Hepatocyte (in vitro differentiated cells): ENCODE results near the gene RIPPLY2. TPM values are rescaled to one million over a fixed set of nuclear protein-coding genes. Genes with fewer than 3 reads are reported as not detected.

Source experiments
- DNase-seq: peaks from one replicate; pipeline ENCODE4 v3.0.0-alpha.2; 2016; ENCODE audit warnings: low spot score
- H2AFZ ChIP-seq: fragments of 200-600 bp; sonication (generic); 2 replicates; pipeline ENCODE4 v1.6.0; 2016; ENCODE audit warnings: antibody characterized with exemption, mild to moderate bottlenecking
- H3K27ac ChIP-seq: fragments of 200-600 bp; sonication (generic); 2 replicates; pipeline ENCODE4 v1.5.1; 2016; ENCODE audit warnings: mild to moderate bottlenecking
- H3K27me3 ChIP-seq: fragments of 200-600 bp; sonication (generic); 2 replicates; pipeline ENCODE4 v1.6.1; 2016
- H3K36me3 ChIP-seq: fragments of 200-600 bp; sonication (generic); replicated peaks from 2 replicates; pipeline ENCODE4 v1.5.1; 2016; ENCODE audit warnings: low read depth; ENCODE audit not compliant: insufficient read depth
- H3K4me1 ChIP-seq: fragments of 200-600 bp; sonication (generic); 2 replicates; pipeline ENCODE4 v1.5.1; 2016; ENCODE audit warnings: mild to moderate bottlenecking, moderate library complexity; ENCODE audit not compliant: insufficient read depth
- H3K4me2 ChIP-seq: fragments of 200-600 bp; sonication (generic); 2 replicates; pipeline ENCODE4 v1.6.0; 2016
- H3K4me3 ChIP-seq: fragments of 200-600 bp; sonication (generic); 2 replicates; pipeline ENCODE4 v1.5.1; 2016; ENCODE audit warnings: mild to moderate bottlenecking
- H3K79me2 ChIP-seq: fragments of 200-600 bp; sonication (generic); 2 replicates; pipeline ENCODE4 v1.6.0; 2017; ENCODE audit warnings: mild to moderate bottlenecking
- H3K9me2 ChIP-seq: fragments of 200-600 bp; sonication (generic); replicated peaks from 2 replicates; pipeline ENCODE4 v1.6.0; 2017; ENCODE audit warnings: mild to moderate bottlenecking; ENCODE audit not compliant: insufficient read depth
- H3K9me3 ChIP-seq: fragments of 200-600 bp; sonication (generic); 2 replicates; pipeline ENCODE4 v1.5.1; 2016; ENCODE audit warnings: low read depth, mild to moderate bottlenecking
- H4K20me1 ChIP-seq: fragments of 200-600 bp; sonication (generic); 2 replicates; pipeline ENCODE4 v1.6.0; 2016; ENCODE audit warnings: mild to moderate bottlenecking; ENCODE audit not compliant: insufficient read depth, poor library complexity, severe bottlenecking
- EZH2 ChIP-seq: fragments of 200-600 bp; sonication (generic); IDR thresholded peaks from 2 replicates; pipeline ENCODE4 v1.6.1; 2016; ENCODE audit warnings: antibody characterized with exemption, mild to moderate bottlenecking, borderline replicate concordance
- EZH2phosphoT487 ChIP-seq: fragments of 200-600 bp; sonication (generic); IDR thresholded peaks from one replicate; pipeline ENCODE4 v1.6.1; 2018; ENCODE audit warnings: antibody characterized with exemption, mild to moderate bottlenecking, low read depth, moderate library complexity; ENCODE audit not compliant: unreplicated experiment, severe bottlenecking
- WGBS: methylation state at CpG from one replicate; pipeline ENCODE4 v1.1.6; 2016; ENCODE audit warnings: low lambda C conversion rate; ENCODE audit errors: missing lambda C conversion rate; 5-methylcytosine and 5-hydroxymethylcytosine counted together
- polyA plus RNA-seq: library from polyadenylated mRNA; unstranded; fragments of >200 nt; fragmentation: Nextera tagmentation; extraction: Ambion mirVana; gene quantifications from 2 replicates; pipeline ENCODE4 v1.2.1, GENCODE V29; 2016
- total RNA-seq: library from RNA; depleted of rRNA; stranded (reverse); fragments of >200 nt; gene quantifications from 2 replicates; pipeline ENCODE4 v1.2.3, GENCODE V29; 2014
- TF ChIP-seq, protein P1 (sequence below): fragments of 200-600 bp; sonication (generic); IDR thresholded peaks from 2 replicates; pipeline ENCODE4 v1.5.1; 2016; ENCODE audit warnings: antibody characterized with exemption, mild to moderate bottlenecking; ENCODE audit not compliant: poor library complexity

The RIPPLY2 gene
- total and polyA plus RNA-seq, 2 experiments from 2014 or later = not detected

DNA sequence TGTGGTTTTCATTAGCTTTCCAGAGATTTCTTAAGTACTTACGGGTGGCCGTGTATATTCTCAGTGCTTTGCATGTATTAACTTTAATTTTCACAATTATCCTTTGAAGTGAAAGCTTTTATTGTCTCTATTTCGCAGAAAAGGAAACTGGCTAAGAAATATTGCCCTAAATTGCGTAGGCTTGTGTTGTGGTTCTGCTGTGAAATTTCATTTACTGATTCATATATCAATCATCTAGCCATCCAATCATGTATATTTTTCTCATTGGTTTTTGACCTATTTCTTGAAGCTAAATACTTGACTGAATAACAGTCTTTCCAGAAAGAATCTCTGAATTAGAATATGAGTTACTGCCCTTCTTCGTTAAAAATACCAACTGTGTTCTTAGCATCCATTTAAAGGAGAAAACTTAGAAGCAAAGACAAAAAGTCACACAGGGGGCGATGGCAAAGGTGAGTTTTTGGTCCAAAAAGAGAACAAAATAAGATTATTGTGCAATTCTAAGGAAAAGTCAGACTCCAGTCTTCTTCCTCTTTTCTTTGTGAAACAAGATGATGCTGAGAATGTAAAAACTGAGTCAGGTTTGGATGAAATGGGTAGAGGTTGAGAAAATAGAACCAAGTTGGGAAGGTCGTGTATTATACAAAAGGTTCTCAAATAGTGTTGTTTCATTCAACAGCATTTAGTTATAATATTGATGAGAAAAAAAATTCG lies 7.8 kb downstream of the RIPPLY2 start:
- Histone ChIP-seq H3K27ac (no peak overlapping the region), H3K4me2 (peak overlapping the region; percentile 84), H3K9me3 (no peaks in the 10 kb centered on the region), H2AFZ (no peak overlapping the region), H3K36me3 (no peaks in the 10 kb centered on the region), H3K4me3 (peak overlapping the region; percentile 76), H3K27me3 (peaks cover 5% of the 10 kb centered on the region), H3K4me1 (peaks cover 4% of the 10 kb centered on the region), H4K20me1 (no peaks in the 10 kb centered on the region), H3K9me2 (no peaks in the 10 kb centered on the region), H3K79me2 (peaks cover 42% of the 10 kb centered on the region)
- no peak for TF ChIP-seq EZH2
- DNase-seq = no peak
- 81% methylated on average over 8 of the region's 8 CpGs for WGBS

DNA sequence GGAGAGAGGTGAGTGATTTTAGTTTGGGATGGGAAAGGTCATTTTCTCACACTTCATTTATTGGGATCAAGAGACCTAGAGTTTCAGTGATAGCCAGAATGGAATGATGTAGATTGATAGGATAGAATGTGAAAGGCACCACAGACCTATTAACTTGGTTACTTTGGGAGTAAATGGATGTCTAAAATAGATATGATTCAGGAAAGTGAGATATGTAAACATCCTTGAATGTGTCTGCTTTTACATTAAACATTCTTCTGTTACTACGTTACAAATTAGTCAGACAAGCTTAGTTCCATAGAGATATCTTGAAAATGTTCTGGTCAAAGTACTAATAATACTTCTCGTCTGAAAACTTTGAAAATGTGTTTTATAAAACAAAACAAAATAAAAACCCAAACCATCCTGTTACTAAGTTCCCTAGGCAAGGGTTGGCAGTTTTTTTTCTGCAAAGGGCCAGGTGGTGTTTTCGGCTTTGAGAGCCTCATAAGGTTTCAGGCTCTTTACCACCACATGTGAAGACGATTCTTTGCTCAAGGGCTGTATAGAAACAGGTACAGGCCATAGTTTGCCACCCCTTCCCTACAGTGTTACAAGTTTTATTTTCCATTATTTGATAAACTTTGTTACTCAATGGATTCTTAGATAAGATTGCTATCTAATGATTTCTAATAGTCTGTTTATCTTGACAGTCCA lies 9.8 kb downstream of the RIPPLY2 start:
- Histone ChIP-seq H3K79me2 (peaks cover 42% of the 10 kb centered on the region), H3K9me3 (no peaks in the 10 kb centered on the region), H3K4me1 (peaks cover 4% of the 10 kb centered on the region), H3K36me3 (no peaks in the 10 kb centered on the region), H3K27ac (no peak overlapping the region), H2AFZ (no peak overlapping the region), H3K27me3 (no peaks in the 10 kb centered on the region), H4K20me1 (no peaks in the 10 kb centered on the region), H3K4me3 (no peak overlapping the region), H3K9me2 (no peaks in the 10 kb centered on the region), H3K4me2 (no peak overlapping the region)
- 66% methylated on average over 4 of the region's 4 CpGs for WGBS
- no peak for DNase-seq
- TF ChIP-seq EZH2 (no peak), EZH2phosphoT487 (no peak)
- TF ChIP-seq, protein P1, sequence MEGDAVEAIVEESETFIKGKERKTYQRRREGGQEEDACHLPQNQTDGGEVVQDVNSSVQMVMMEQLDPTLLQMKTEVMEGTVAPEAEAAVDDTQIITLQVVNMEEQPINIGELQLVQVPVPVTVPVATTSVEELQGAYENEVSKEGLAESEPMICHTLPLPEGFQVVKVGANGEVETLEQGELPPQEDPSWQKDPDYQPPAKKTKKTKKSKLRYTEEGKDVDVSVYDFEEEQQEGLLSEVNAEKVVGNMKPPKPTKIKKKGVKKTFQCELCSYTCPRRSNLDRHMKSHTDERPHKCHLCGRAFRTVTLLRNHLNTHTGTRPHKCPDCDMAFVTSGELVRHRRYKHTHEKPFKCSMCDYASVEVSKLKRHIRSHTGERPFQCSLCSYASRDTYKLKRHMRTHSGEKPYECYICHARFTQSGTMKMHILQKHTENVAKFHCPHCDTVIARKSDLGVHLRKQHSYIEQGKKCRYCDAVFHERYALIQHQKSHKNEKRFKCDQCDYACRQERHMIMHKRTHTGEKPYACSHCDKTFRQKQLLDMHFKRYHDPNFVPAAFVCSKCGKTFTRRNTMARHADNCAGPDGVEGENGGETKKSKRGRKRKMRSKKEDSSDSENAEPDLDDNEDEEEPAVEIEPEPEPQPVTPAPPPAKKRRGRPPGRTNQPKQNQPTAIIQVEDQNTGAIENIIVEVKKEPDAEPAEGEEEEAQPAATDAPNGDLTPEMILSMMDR = no peak

DNA sequence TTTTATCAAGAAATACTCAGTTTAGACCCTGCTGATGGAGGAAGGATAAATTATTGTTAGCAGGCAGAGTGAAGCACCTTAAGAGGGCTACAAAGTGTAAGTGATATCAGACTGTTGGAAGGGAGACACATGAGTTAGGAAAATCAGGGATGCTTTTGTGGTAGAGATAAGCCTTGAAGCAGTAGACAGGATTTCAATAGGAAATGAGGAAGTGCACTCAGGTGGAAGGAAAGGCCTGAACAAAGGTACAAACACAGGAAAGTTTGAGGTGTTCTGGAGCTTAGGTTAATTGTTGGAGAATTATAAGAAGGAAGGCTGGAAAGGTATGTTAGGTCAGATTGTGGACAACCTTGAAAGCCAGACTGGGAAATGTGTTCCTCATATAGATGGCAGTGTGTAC lies 13.9 kb downstream of the RIPPLY2 start:
- Histone ChIP-seq H3K79me2 (peaks cover 19% of the 10 kb centered on the region), H4K20me1 (no peaks in the 10 kb centered on the region), H3K27ac (no peak overlapping the region), H3K4me2 (no peak overlapping the region), H3K4me3 (no peak overlapping the region), H3K9me2 (no peaks in the 10 kb centered on the region), H3K27me3 (no peaks in the 10 kb centered on the region), H3K9me3 (no peaks in the 10 kb centered on the region), H3K36me3 (no peaks in the 10 kb centered on the region), H3K4me1 (no peaks in the 10 kb centered on the region), H2AFZ (no peak overlapping the region)
- DNase-seq = no peak
- TF ChIP-seq EZH2 (no peak), EZH2phosphoT487 (no peak)
- TF ChIP-seq, protein P1 = no peak

DNA sequence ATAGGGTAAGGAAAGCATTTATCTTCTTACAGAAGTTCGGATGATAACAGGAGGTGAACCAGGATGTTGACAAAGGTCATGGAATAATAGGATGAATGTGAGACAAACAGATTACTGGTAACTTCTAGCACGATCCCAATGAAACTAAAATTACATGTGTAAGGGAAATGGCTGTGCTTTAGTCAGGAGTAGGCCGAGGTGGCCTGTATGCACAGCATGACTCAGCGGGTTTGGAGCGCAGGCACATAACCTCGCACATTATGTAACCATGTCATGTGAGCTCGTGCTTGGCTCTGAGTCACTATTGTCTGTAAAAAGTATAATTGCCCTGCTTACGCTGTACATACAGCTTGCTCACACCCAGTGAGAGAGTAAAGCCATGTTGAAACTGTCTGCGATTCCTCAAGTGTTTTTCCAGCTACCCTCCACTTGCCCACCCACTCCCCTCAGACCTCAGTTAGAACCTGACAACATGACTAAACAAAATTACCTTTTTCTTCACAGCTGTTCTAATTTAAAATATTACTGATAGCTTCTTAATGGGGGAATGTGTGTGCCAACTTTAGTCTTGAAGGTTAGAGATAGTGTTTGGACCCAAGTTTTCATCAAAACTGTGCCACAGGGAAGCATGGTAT lies 14.5 kb downstream of the RIPPLY2 start:
- H3K9me3 ChIP-seq = no peaks in the 10 kb centered on the region
- H3K27ac ChIP-seq = no peak overlapping the region
- H2AFZ ChIP-seq = no peak overlapping the region
- TF ChIP-seq EZH2phosphoT487 (no peak), EZH2 (no peak)
- TF ChIP-seq, protein P1 = no peak
- no peaks in the 10 kb centered on the region for H4K20me1 ChIP-seq
- 88% methylated on average over 9 of the region's 9 CpGs for WGBS
- peaks cover 13% of the 10 kb centered on the region for H3K79me2 ChIP-seq
- H3K4me1 ChIP-seq = no peaks in the 10 kb centered on the region
- H3K9me2 ChIP-seq = no peaks in the 10 kb centered on the region
- H3K4me2 ChIP-seq = no peak overlapping the region
- no peaks in the 10 kb centered on the region for H3K36me3 ChIP-seq
- peak; percentile 41 for DNase-seq
- H3K4me3 ChIP-seq = no peak overlapping the region
- no peaks in the 10 kb centered on the region for H3K27me3 ChIP-seq
